HG03039 (cell line): ENCODE data around the gene EHMT2.

Source experiments
- ATAC-seq: cut with Tn5 transposase; IDR thresholded peaks from one replicate; pipeline ENCODE4 v1.9.1; 2021; ENCODE audit warnings: mild to moderate bottlenecking, moderate library complexity; ENCODE audit not compliant: unreplicated experiment

Gene EHMT2

DNA sequence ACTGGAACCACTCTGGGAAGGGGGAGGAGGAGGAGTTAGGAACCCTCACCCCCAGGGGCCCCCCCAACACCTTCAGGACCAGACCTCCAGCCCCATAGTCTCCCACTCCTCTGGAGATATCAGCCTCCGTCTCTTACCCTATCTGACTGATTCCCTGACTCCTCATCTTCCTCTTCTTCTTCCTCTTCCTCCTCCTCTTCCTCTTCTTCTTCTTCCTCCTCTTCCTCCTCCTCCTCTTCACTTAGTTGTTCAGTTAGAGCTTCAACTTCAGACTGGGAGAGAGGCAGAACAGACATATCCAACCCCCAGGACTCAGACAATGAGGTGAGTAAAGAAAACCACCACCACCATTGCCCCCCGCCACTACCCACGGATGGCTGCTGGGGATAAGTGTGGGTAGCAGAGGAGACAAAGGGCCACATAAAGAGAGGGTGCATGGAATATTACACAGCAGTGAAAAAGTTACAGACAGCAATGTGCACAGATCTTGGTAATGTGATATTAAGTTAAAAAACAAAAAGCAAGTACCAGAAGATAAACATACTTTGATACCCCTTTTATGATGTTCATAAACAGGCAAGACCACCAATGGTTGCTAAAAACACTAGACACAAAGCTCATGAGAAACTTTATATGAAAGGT, 8.0 kb downstream of the EHMT2 start:
- ATAC-seq, result no peak

DNA sequence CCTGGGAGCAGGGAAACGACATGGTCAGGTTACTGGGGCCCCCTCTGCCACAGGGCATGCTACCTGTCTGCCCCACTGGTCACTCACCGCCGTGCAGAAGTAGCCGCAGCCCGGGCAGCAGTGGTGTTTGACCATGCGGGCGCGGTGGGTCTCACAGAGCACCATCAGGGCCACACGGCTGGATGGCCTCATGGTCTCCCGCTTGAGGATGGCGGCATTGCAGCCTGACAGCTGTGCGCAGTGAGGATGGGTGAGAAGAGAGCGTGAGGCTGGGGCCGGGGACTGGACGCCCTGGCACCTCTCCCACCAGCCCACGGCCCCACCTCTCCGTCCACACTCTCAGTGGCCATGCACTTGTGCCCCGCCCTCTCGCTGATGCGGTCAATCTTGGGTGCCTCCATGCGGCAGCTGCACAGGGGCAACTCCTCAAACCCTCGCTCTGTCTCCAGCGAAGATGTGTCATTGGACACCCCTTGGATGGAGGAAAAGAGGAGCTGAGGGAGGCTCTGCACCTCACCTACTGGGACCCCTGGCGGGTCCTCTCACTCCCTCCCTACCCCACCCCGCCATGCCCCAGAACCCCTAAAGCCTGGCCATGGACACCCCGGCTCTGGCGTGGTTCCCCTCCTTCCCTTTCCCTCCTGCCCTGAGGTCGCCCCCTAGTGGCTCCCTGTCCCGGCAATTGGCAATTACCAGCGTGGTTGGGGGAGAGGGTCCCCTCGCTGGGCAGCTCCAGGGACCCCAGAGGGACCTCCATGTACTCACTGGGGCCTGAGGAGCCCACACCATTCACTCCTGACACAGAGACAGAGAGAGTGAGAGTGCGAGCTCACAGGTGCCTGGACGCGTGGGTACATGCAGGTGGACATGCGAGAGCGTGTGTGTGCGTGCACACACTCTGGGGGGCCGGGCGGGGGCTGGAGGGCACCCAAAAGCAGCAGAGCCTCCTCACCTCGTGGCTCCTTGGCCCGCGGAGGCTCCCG, 8.9 kb downstream of the EHMT2 start:
- no peak for ATAC-seq

DNA sequence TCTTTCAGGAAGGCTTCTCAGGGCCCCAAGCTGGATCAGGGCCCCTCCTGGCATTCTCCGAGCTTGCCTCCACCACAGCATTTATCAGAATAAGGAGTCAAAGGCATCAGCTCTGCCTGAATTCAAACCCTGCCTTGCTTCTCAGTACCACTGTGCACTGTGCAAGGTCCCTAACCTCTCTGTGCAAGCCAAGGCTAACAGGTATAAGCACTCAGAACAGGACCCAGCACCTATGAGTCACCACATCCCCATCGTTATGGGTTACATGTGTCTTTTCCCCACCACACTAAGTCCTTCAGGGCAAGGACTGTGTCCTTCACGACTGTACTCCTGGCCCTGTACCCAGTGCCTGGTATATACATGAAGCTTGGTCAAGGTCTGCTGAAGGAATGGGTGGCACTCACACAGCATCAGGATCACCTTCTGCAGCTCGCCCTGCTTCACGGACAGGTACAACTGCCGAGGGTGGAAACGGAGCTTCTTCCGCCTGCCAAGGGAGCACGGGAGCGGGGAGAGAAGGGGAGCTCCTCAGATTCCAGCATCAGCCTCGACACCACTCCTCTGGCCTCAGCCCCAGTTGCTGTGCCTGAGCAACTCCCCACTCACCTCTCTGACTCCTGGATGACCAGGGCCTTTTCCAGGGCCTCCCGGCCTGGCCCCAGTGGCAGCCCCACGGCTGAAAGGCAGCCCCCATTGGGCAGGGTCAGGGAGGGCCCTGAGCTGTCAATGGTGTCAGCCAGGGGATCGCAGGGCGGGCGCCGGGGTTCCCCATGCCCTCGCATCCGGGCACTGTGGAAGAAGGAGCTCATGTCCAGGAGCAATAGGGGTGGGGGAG, 10.1 kb downstream of the EHMT2 start:
- ATAC-seq, result no peak

DNA sequence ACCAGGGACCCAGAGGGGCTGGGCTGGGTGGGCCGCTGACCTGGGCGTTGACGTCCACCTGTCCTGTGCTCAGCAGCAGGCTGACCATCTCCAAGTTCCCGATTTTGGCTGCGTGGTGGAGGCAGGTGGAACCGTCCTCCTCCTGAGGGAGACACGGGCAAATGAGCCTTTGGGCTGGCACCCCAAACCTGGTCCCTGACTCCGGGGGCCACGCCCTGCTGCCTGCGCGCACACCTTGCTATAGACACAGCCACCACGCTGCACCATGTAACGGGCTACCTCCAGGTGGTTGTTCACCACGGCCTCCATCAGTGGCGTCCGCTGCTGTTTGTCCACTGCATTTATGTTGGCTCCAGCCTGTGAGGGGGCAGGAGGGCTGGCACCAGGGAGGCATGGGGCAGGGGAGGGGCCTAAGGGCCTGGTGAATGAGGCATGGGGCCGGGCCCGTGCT, 10.9 kb downstream of the EHMT2 start:
- ATAC-seq, result no peak

DNA sequence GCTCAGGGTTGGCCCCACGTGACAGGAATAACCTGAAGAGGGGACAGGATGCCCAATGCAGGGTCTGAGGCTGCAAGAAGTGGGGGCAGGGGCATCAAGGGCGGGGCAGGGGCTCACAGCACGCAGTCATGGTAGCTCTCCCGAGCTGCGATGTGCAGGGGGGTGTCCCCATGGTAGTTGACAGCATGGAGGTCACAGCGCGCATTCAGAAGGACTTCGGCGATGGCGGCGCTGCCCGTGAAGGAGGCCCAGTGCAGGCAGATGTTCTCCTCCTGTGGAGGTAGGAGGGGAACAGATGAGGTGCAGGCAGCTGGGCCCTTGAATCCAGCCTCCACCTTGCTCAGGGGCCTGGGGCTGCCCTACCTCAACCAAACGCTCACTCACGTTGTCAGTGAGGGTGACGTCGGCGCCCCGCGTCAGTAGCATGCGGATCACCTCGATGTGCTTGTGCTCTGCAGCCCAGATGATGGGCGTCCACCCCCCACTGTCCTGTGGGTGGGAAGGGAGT, 12.9 kb downstream of the EHMT2 start:
- no peak for ATAC-seq

DNA sequence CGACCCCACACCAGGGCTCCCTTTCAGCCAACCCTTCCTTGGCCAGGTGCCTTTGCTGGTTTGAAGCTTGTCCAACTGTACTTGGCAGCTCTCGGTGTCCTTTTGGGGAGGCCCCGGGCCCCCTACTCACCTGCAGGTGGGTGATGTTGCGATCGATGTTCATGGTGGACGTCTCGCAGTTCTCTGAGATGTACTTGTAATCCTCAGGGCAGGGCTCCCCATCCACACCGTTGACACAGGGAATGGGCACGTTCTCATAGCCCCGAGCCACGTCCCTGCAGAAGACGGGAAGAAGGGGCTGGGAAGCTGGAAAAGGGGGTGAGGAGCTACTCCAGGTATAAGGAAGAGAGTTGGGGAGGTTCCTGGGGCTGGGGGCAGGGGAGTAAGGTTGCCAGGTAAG, 13.8 kb downstream of the EHMT2 start:
- no peak for ATAC-seq

DNA sequence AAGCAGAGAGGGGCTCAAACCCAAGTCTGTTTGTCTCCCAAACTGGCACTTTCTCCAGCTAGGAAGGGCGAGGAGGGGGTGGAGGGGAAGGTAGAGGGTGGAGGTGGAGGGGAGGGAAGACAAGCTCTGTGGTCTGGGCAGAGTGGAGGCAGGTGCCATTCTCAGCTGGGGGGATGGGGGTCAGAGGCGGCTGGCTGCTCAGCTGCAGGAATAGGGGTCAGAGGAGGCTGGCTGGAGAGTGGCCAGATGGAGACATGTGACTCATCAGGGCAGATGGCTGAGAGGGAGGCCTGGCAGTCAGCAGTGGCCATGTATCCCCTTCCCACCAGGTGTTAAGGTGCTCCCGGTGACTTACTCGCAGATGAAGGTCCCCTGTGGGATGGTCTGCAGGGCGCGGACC, 15.2 kb downstream of the EHMT2 start:
- no peak for ATAC-seq

DNA sequence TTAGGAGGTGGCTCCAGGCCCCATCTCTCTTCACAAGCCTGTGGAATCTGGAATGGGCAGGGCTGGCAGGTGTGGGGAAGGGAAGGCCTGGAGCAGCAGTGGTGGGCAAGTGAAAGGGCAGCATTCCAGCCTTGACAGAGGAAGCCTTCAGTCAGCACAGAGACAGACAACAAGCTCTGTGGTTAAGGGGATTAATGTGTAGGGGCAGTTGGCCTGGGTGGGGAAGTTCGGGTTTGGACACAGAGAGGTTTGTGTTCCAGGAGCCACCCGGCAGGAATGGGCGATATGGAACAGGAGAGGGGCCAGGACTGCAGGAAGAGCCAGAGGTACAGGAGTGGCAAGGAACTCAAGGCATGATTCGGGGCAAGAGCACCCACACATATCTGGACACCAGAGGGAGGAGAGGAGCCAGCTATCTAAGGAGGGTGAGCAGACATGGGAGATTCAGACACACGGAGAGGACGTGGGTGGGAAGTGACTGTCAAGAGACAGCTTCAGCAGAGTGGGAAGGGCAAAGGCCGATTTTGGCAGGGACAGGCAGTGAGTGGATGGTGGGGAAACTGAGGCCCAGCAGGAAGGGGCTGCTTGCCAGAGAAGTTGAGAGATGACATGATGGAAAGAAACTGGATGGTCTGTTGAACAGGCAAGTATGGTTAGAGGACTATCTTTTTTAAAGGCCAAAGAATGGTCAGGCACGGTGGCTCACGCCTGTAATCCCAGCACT, 16.2 kb downstream of the EHMT2 start:
- ATAC-seq, result no peak

DNA sequence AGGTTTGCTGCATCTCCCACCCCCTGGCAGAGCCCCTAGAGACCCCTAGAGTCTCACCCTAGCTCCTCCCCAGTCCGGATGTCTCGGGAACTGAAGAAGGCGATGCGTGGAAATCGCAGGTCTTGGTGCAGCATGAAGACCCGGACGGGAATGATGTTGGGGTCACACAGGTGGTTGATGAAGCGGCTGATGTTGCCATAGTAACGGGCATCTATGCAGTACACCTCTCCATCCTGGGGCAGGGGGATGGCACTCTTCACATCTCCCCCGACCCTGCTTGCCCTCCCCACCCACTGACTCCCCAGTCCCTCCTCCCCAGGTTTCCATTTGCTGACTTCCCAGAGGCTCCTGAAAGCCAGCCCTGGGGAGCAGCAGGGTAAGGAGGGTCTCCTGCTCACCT, 16.9 kb downstream of the EHMT2 start:
- no peak for ATAC-seq

DNA sequence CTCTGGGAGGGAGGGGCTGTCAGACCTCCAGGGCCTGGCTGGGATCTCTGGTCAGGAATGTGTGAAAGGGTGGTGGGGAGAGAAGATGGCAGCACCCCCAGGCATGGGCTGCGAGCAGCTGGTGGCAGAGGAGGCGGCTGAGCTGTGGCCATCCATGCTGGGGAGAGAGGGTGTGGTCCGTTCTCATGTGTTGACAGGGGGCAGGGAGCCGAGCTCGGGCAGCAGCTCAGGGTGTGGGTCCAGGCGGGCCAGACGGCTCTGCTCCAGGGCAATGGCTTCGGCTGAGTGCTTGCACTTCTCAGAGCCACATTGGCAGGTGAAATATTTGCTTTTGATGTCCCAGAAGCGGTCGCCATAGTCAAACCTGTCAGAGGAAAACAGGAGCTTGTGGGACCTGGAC, 17.6 kb downstream of the EHMT2 start:
- no peak for ATAC-seq

DNA sequence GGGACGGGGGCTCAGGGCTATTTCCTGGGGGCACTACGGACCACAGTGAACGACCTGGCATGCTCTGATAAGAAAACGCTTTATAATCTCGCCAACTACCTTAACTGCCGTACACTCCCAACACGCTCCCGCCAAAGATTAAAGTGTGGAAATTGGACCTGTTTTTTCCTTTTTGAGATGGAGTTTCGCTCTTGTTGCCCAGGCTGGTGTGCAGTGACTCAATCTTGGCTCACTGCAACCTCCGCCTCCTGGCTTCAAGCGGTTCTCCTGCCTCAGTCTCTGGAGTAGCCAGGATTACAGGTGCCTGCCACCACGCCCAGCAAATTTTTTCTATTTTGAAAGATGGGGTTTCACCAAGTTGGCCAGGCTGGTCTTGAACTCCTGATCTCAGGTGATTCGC, 18.4 kb downstream of the EHMT2 start:
- ATAC-seq, result no peak

DNA sequence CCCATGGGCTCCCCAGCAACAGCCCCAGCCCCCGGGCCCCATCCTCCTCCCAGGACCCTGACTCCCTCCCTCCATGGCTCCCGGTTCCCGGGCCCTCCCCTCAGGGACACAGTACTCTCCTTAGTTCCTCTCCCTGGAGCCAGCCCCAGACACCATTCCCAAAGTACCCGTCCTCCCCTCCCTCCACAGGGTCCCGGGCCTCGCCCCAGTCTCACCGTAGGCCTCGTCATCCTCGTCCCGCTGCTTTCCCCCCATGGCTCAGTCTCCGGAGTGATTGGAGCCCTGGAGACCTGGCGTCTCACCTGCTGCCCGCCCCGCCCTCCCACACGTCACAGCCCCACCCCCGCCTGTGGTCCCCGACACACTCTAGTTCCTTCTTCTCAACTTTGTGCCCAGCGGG, 18.8 kb downstream of the EHMT2 start, which contains the start of gene SLC44A4:
SLC44A4 (minus strand) TSS at position 272 of the 400 bp plus-strand sequence; CDS start at position 255, 17 bp downstream.
- ATAC-seq, result no peak

DNA sequence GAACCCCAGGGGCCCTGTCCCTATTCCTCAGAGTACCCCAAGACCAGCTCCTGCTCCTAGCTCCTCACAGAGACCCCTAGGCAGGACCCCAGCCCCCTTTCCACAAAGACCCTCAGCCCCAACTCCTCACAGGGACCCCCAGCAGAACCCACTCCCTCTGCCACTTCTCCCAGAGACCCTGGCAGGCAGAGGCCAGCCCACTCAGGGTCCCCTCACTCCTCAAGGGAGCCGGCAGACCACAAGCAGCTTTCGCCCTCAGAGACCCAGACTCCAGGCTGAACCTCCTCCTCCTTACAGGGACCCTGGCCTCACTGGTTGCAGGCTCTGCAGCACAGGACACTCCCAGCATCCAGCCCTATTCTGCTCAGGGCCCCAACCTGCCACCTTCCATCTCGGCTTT, 19.3 kb downstream of the EHMT2 start:
- no peak for ATAC-seq

DNA sequence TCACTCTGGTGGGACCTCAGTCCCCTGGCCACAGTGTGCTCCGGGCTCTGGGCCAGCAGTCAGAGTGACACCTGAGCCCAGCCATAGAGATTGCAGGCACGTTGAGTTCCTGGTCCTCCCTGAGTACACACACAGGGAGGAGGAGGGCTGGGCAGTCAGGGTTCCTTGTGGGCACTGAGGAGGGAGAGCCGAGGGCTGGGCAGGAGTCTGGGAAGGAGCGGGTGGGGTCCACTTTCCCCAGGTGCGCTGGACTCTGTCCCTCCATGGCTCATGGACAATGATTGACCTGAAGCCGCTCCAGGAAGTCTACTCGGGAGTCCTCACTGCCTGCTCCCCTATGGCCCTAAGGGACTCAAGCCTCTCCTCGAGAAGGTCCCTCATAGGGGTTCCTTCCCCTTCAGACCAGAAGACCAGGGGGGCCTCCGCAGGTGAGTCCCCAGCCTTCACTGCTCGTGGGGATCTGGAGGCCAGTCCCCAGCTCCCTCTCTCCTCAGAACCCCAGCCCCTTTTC, 19.8 kb downstream of the EHMT2 start:
- no peak for ATAC-seq

DNA sequence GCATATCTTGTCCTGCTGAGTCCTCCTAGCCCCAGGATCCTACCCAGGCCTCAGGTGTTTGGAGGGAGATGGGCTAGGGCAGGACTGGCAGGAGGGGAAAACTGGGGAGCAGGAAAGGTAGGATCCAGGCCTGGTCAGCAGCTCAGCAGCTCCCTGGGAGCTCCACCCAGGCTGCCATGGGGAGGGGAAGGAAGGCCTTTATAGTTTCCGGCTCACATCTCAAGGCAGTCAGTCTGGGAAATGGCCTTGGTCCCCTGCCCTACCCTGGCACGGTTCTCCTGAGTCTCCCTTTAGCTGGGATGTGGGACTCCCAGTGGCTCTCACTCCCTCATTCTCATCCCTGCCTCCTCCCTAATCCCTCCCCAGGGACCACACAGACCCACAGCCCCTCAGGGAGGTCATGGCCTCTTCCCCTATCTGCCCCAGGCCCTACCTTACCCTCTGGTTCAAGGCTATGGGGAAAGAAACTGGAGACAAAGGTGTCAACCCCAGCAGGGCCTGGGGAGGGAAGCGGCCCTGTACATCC, 20.3 kb downstream of the EHMT2 start:
- no peak for ATAC-seq

DNA sequence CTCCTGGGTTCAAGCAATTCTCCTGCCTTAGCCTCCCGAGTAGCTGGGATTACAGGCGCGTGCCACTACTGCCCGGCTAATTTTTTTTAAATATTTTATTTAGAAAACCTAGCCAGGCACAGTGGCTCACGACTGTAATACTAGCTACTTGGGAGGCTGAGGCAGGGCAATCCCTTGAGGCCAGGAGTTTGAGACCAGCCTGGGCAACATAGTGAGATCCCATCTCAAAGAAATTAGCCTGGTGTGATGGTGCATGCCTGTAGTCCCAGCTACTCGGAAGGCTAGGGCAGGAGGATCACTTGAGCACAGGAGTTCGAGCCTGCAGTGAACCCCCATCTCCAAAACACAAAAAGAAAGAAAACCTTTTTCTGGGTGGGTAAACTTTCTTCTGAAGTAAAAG, 21.1 kb downstream of the EHMT2 start:
- ATAC-seq, result no peak

DNA sequence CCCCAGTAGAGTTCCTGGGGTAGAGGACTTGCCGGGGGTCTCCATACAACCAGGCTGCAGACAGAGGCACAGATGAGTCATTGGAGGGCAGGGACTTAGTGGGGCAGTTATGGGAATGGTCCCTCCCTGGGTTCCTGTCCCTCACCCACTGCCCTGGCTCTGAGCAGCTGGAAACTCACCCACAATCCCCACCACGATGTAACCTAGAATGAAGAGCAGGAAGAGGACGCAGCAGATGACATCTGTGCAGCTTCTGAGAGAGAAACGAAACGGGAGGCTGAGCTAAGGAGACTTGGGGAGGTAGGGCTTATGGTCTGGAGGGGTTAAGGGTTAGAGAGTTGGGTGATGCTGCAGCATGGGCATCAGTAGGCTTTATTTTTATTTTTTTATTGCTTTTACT, 21.6 kb downstream of the EHMT2 start:
- ATAC-seq, result no peak

DNA sequence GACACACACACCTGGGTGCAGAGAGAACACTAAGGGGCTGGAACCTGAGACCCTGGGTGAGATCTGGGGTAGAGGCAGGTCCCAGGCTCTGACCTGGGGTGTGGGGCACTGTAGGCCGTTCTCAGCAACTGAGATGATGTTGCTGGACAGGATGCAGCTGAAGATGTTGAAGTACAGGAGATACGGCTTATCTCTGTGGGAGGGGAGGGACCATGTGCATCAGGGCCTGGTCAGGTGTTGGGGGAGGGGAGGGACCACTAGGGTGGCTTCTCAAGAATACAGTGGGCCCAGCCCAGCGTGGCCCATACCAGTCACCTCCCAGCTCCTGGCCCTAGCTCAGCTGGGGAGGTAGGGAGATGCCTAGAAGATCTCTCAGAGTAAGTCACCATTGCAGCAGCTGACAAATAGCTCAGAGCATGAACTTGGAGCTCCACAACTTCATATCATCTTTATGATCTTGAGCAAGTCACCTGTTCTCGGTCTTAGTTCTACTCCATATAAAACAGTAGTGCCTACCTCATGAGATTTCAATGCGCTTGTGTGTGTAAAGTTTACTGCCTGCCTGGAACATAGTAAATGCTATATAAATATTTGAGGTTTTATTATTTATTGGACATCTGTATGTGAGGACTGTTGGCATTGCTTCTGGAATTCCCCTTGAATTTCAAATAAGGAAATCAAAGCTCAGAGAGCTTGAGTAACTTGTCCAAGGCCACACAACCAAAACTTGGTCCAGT, 22.5 kb downstream of the EHMT2 start:
- ATAC-seq, result no peak

DNA sequence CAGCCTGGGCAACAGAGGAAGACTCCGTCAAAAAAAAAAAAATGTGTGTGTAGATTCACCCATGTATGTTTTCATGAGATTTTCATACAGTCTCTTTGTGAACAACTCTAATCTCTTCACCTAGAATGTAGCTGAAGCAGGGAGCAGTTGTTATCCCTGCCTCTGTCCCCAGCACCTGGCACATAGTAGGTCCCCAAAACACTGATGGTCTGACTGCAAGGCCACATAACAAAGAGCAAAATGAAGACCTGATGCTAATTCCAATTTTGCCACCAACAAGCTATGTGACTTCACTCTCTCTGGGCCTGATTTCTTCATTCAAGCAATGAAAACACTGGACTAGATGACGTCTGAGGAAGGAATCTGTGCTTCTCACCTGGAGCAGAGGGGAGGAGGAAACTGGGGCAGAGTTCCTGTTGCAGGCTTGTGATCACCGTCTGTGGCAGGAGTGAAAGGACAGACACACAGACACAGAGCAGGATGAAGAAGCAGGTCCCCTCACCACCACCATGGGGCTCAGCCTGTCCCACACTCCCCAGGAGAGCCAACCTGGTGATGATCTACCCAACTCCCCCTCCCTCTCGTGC, 23.3 kb downstream of the EHMT2 start:
- ATAC-seq, result no peak
